GM12891 (cell line): ENCODE data around the gene ARHGAP21.

Experiments
- POLR2A ChIP-seq: IDR thresholded peaks from 2 replicates; pipeline ENCODE4 v1.6.1; 2011; ENCODE audit warnings: low read depth, low read length, control low read depth
- POLR2AphosphoS5 ChIP-seq: IDR thresholded peaks from 2 replicates; pipeline ENCODE4 v1.6.1; 2011; ENCODE audit warnings: low read depth, low read length, control low read depth
- TAF1 ChIP-seq: IDR thresholded peaks from 2 replicates; pipeline ENCODE4 v1.6.1; 2011; ENCODE audit warnings: low read depth, low read length, control low read depth

DNA sequence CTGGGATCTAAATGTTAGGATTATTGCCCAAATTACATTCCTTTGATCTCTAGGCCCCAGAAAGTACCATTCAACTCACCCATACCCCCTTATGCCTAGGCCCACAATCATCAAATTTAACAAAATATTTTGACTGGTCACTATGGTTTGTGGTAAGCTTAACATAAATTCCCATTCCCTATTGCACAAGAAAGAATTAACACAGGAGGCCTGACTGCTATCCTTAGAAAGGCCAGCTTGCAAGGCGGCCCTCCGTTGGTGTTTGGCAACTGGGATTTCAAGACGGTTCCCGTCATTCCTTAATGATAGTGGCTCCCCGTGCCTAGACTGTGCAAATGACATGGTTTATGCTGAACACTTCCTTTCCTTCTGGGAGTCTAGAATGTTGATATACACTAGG is 29.6 kb downstream of the ARHGAP21 start:
- no peak for TF ChIP-seq TAF1
- TF ChIP-seq POLR2A: no peak
- TF ChIP-seq POLR2AphosphoS5: no peak
